Heart right ventricle (tissue), 16 donors: ENCODE results near the gene PIP5KL1. TPM values are rescaled to one million over a fixed set of nuclear protein-coding genes. Genes with fewer than 3 reads are reported as not detected.

Source experiments
- ATAC-seq, 8 donors: fragments of 200-7000 bp; cut with Tn5 transposase; one replicate each; pipeline ENCODE4 v1.9.1; 2020; ENCODE audit warnings: mild to moderate bottlenecking in 8 of 8, moderate library complexity in 8 of 8, moderate number of reproducible peaks in 1 of 8
- DNase-seq, 2 donors: peaks; one replicate each; pipeline ENCODE4 v3.0.0-alpha.2; 2020
- H3K27ac ChIP-seq, 10 donors: fragments of 200-600 bp; sonication (generic) in 2 of 10; one replicate each; pipeline versions ENCODE4 v1.5.0 to v1.8.0; 2020 to 2022; ENCODE audit warnings: mild to moderate bottlenecking in 3 of 10
- H3K27me3 ChIP-seq, 7 donors: fragments of 200-600 bp; one replicate each; pipeline ENCODE4 v1.8.0; 2021 to 2022; ENCODE audit warnings: mild to moderate bottlenecking in 2 of 7
- H3K36me3 ChIP-seq, 9 donors: fragments of 200-600 bp; sonication (generic) in 1 of 9; one replicate each; pipeline versions ENCODE4 v1.5.0 to v1.8.0; 2020 to 2022; ENCODE audit warnings: mild to moderate bottlenecking in 2 of 9
- H3K4me1 ChIP-seq, 9 donors: fragments of 200-600 bp; sonication (generic) in 1 of 9; one replicate each; pipeline versions ENCODE4 v1.5.0 to v1.8.0; 2020 to 2022; ENCODE audit warnings: mild to moderate bottlenecking in 4 of 9
- H3K4me3 ChIP-seq, 10 donors: fragments of 200-600 bp; sonication (generic) in 2 of 10; one replicate each; pipeline versions ENCODE4 v1.5.0 to v1.8.0; 2020 to 2022; ENCODE audit warnings: mild to moderate bottlenecking in 7 of 10, moderate library complexity in 2 of 10
- H3K9me3 ChIP-seq, 11 donors: fragments of 200-600 bp in 10 of 11; sonication (generic) in 2 of 11; one replicate each; pipeline versions ENCODE4 v1.5.0 to v1.8.0; 2013 to 2022; ENCODE audit warnings: mild to moderate bottlenecking in 2 of 11, control low read depth in 1 of 11, moderate library complexity in 1 of 11
- CTCF ChIP-seq, 9 donors: fragments of 200-600 bp; sonication (generic) in 2 of 9; IDR thresholded peaks; one replicate each; pipeline versions ENCODE4 v1.5.0 to v1.8.0; 2021 to 2022; ENCODE audit warnings: antibody characterized with exemption in 9 of 9, mild to moderate bottlenecking in 5 of 9, moderate library complexity in 1 of 9
- WGBS, 2 donors: extraction: QIAGEN DNeasy Blood & Tissue Kit; methylation state at CpG; one replicate each; pipeline ENCODE4 v1.1.7; 2013; ENCODE audit warnings: inconsistent platforms in 1 of 2; 5-methylcytosine and 5-hydroxymethylcytosine counted together
- intact Hi-C, 10 donors: fragments of 100-400 bp; cut with DNase I; formaldehyde crosslinking; loops; one replicate each; pipeline versions ENCODE4 v1.11.1 to v1.14.2; 2022
- polyA plus RNA-seq, 2 donors: library from polyadenylated mRNA; stranded (reverse); fragments of 200-250 nt; gene quantifications; one replicate each; pipeline ENCODE4 v1.2.3, GENCODE V29; 2013
- total RNA-seq, 10 donors: library from RNA; stranded (reverse); fragmentation: NEBNext Ultra II Directional in 3 of 10; extraction: Animal tissue kit (Norgen Biotek cat#: 25700) in 3 of 10; gene quantifications; one replicate each; pipeline versions ENCODE4 v1.2.1 to v1.2.4, GENCODE V29; 2021 to 2023
- donor health status: Arrhythmogenic right ventricular cardiomyopathy.
- donor health status: ischemic (EF 13 %, LVEDD 7.1; RV severe dilation, severe dysfunction).
- donor health status: healthy with polysubstance abuse.
- donor health status: DM: no; HTN: yes; CAD: no.
- donor health status: DM: no; HTN: no; CAD: no.
- donor health status: ischemic (EF 25% LVEDD 6.9; RV normal size, moderate dysfunction).
- donor health status: ischemic (EF 25% LVEDD 5.7; RV mildly dilated, moderate dysfunction).
- donor health status: healthy.
- donor health status: DM: yes; HTN: yes; CAD: no.
- donor health status: Ischemic cardiomyopathy.
- donor health status: ischemic (EF 35%, LVEDD 5.7; RV mildly dilated, moderate dysfunction).
- donor health status: nonischemic (EF 11% LVEDD 7.7; RV severe dilation, severe dysfunction).
- donor health status: DM: yes; HTN: yes; CAD: no.
- donor health status: PGD.
- donor health status: ischemic (EF 29% LVEDD 5.4; RV normal size, mild dysfunction).
- donor health status: nonischemic (EF 23%, LVEDD 6.1; RV moderate dilation, normal function).

Gene PIP5KL1
- total and polyA plus RNA-seq, 12 donors: 0.25 to 0.59 (median 0.46) TPM; not detected in 4

GRCh38 chr9:127973169-127974000, 42.8 kb upstream of the PIP5KL1 start:
- H3K4me3 ChIP-seq: no peak overlapping the region
- WGBS, 2 donors: 36 to 54% methylated on average over 17 of the region's 17 CpGs
- peak in 3 of 9 donors; percentile 6 to 18 (median 12) for TF ChIP-seq CTCF (IDR thresholded peaks at IDR 0.05)

GRCh38 chr9:127972236-127972871, 41.8 kb upstream of the PIP5KL1 start:
- TF ChIP-seq CTCF (IDR thresholded peaks at IDR 0.05): peak in 1 of 9 donors; percentile 9
- 44 to 51% methylated on average over 12 of the region's 12 CpGs for WGBS, 2 donors
- DNase-seq: peak; percentile 58 to 67
- Histone ChIP-seq H3K27me3 (no peaks in the 10 kb centered on the region), H3K27ac (peak overlapping the region; percentile 25 to 93 (median 76)), H3K9me3 (no peaks in the 10 kb centered on the region), H3K36me3 (no peaks in the 10 kb centered on the region), H3K4me3 (peak overlapping the region in 1 of 10 donors; percentile 12), H3K4me1 (peaks cover 68 to 100% (median 96%) of the 10 kb centered on the region in 9 donors)
- intact Hi-C loops: no loop called here
- ATAC-seq: peak; percentile 32 to 75 (median 63)

More at GRCh38 chr9:127973169-127974000, 42.8 kb upstream of the PIP5KL1 start:
- H3K9me3 ChIP-seq: no peaks in the 10 kb centered on the region
- DNase-seq (peak; percentile 19 to 50), ATAC-seq (peak in 7 of 8 donors; percentile 12 to 35 (median 22))
- H3K27me3 ChIP-seq: no peaks in the 10 kb centered on the region
- intact Hi-C loops: no loop called here
- H3K4me1 ChIP-seq: peaks cover 69 to 100% (median 96%) of the 10 kb centered on the region in 9 donors
- peak overlapping the region; percentile 25 to 93 (median 76) for H3K27ac ChIP-seq
- no peaks in the 10 kb centered on the region for H3K36me3 ChIP-seq

GRCh38 chr9:127971357-127972235, 41.0 kb upstream of the PIP5KL1 start:
- TF ChIP-seq CTCF (IDR thresholded peaks at IDR 0.05): no peak
- H3K27ac ChIP-seq: peak overlapping the region in 9 of 10 donors; percentile 25 to 93 (median 76)
- intact Hi-C loops: no loop called here
- peaks cover 65 to 100% (median 96%) of the 10 kb centered on the region in 9 donors for H3K4me1 ChIP-seq
- H3K27me3 ChIP-seq: no peaks in the 10 kb centered on the region
- WGBS, 2 donors: 58 to 59% methylated on average over 20 of the region's 20 CpGs
- DNase-seq: peak in 1 of 2 donors; percentile 5
- no peaks in the 10 kb centered on the region for H3K36me3 ChIP-seq
- no peaks in the 10 kb centered on the region for H3K9me3 ChIP-seq
- ATAC-seq: no peak
- peak overlapping the region in 1 of 10 donors; percentile 12 for H3K4me3 ChIP-seq
